Measurements from ENCODE around the gene PTGIR. TPM values are rescaled to one million over a fixed set of nuclear protein-coding genes. Genes with fewer than 3 reads are reported as not detected.
A peak's percentile ranks its signal among the peaks of the same experiment; 100 is the strongest.

PTGIR gene
- polyA plus RNA-seq, 3 donors, result 1.6 to 1.8 (median 1.7) TPM

- no peak for DNase-seq (ENCODE audit: low read depth in 3 of 3, low spot score in 2 of 3)
These were observed 23.3 kb downstream of the PTGIR start, which contains the start of gene CALM3 for GRCh38 chr19:46601318-46602224. CALM3 (plus strand) TSS chr19:46601330; CDS start chr19:46601435, 105 bp downstream.

GRCh38 chr19:46600384-46601317, 24.2 kb downstream of the PTGIR start:
- peak; percentile 98 to 99 (median 99) for DNase-seq (ENCODE audit: low read depth in 3 of 3, low spot score in 2 of 3)

GRCh38 chr19:46599716-46600373, 25.0 kb downstream of the PTGIR start:
- no peak for DNase-seq (ENCODE audit: low read depth in 3 of 3, low spot score in 2 of 3)

GRCh38 chr19:46598372-46598917, 26.4 kb downstream of the PTGIR start:
- no peak for DNase-seq (ENCODE audit: low read depth in 3 of 3, low spot score in 2 of 3)

GRCh38 chr19:46596008-46596407, 28.9 kb downstream of the PTGIR start:
- DNase-seq (ENCODE audit: low read depth in 3 of 3, low spot score in 2 of 3), result no peak

GRCh38 chr19:46591870-46592269, 33.0 kb downstream of the PTGIR start:
- no peak for DNase-seq (ENCODE audit: low read depth in 3 of 3, low spot score in 2 of 3)

GRCh38 chr19:46591254-46591653, 33.6 kb downstream of the PTGIR start:
- DNase-seq (ENCODE audit: low read depth in 3 of 3, low spot score in 2 of 3), result no peak

- no peak for DNase-seq (ENCODE audit: low read depth in 3 of 3, low spot score in 2 of 3)
These were observed 37.0 kb downstream of the PTGIR start for GRCh38 chr19:46587861-46588260.

- no peak for DNase-seq (ENCODE audit: low read depth in 3 of 3, low spot score in 2 of 3)
These were observed 38.6 kb downstream of the PTGIR start for GRCh38 chr19:46586294-46586693.

GRCh38 chr19:46585539-46585938, 39.4 kb downstream of the PTGIR start:
- no peak for DNase-seq (ENCODE audit: low read depth in 3 of 3, low spot score in 2 of 3)

- no peak for DNase-seq (ENCODE audit: low read depth in 3 of 3, low spot score in 2 of 3)
These were observed 44.6 kb downstream of the PTGIR start for GRCh38 chr19:46580247-46580646.

GRCh38 chr19:46579361-46579879, 45.5 kb downstream of the PTGIR start:
- DNase-seq (ENCODE audit: low read depth in 3 of 3, low spot score in 2 of 3), result no peak

GRCh38 chr19:46578450-46578849, 46.4 kb downstream of the PTGIR start:
- DNase-seq (ENCODE audit: low read depth in 3 of 3, low spot score in 2 of 3), result no peak

GRCh38 chr19:46574533-46574932, 50.4 kb downstream of the PTGIR start:
- DNase-seq (ENCODE audit: low read depth in 3 of 3, low spot score in 2 of 3), result no peak

GRCh38 chr19:46573679-46574498, 51.0 kb downstream of the PTGIR start:
- no peak for DNase-seq (ENCODE audit: low read depth in 3 of 3, low spot score in 2 of 3)

GRCh38 chr19:46571495-46571894, 53.4 kb downstream of the PTGIR start:
- no peak for DNase-seq (ENCODE audit: low read depth in 3 of 3, low spot score in 2 of 3)
